ENCODE measurements around the gene SAE1. TPM values are rescaled to one million over a fixed set of nuclear protein-coding genes. Genes with fewer than 3 reads are reported as not detected.
A peak's percentile ranks its signal among the peaks of the same experiment; 100 is the strongest.

SAE1 gene
- total and polyA plus RNA-seq, 7 donors: 50.5 to 191 (median 109) TPM

DNA sequence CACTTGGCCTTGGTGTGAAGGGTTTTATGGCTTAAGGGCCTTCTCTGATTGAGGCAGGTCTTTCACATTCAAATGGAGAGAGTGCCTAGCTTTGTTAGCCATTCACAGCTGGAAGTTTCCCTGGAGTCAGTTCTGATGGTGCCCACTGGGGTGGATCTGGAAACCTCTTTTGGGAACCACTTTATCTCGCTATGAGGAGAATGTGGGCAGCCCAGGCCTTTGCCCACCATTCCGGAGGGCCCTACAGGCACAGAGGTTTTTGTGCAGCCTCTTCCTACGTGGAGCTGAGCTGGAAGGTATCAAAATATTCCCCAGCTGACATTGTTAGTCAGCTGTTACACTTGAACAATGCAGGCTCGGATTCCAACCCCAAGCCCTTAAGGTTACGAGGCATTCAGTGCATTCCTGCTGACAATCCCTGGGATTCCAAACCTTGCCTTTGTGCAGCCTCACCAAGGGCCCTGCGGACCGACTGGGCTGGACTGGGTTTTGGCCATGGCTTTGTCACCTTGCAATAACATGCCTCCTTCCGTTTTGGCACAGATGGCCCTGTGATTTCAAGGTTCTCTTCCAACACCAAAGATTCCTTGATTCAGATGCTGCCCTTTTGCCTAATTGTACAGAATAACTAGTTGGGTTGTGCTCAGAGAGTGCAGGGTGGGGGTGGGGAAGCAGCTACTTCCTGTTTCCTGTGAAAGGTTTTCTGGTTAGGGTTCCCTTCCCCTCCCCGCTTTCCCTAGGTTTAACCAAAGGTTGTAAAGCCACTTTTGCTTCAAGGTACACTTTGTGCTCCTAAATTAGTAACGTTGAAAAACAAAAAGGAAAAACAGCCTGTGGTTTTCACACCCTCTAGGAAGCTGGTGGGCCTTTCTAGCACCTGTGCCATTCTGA is 27.0 kb downstream of the SAE1 start:
- DNase-seq: peak; percentile 74
- Histone ChIP-seq H3K9me3 (no peaks in the 10 kb centered on the region), H3K4me3 (no peak overlapping the region), H3K4me1 (peaks cover 0 to 86% (median 81%) of the 10 kb centered on the region in 4 donors), H3K27ac (peak overlapping the region; percentile 80 to 89 (median 84)), H3K27me3 (no peaks in the 10 kb centered on the region), H3K36me3 (peaks cover 0 to 49% (median 5%) of the 10 kb centered on the region in 4 donors)
- WGBS, 2 donors: 11 to 35% methylated on average over 10 of the region's 10 CpGs
- intact Hi-C loops (cut with DNase I): loop anchor here (5.0 kb wide), 1 partner anchor 35 kb away; no protein-coding TSS in a partner anchor
- TF ChIP-seq, protein P1, sequence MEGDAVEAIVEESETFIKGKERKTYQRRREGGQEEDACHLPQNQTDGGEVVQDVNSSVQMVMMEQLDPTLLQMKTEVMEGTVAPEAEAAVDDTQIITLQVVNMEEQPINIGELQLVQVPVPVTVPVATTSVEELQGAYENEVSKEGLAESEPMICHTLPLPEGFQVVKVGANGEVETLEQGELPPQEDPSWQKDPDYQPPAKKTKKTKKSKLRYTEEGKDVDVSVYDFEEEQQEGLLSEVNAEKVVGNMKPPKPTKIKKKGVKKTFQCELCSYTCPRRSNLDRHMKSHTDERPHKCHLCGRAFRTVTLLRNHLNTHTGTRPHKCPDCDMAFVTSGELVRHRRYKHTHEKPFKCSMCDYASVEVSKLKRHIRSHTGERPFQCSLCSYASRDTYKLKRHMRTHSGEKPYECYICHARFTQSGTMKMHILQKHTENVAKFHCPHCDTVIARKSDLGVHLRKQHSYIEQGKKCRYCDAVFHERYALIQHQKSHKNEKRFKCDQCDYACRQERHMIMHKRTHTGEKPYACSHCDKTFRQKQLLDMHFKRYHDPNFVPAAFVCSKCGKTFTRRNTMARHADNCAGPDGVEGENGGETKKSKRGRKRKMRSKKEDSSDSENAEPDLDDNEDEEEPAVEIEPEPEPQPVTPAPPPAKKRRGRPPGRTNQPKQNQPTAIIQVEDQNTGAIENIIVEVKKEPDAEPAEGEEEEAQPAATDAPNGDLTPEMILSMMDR (IDR thresholded peaks at IDR 0.05): peak in 1 of 4 experiments; percentile 29
- no peak for TF ChIP-seq EP300 (IDR thresholded peaks at IDR 0.05)
- peak in 2 of 4 donors; percentile 12 to 14 for TF ChIP-seq POLR2AphosphoS5 (IDR thresholded peaks at IDR 0.05)
- TF ChIP-seq POLR2A (IDR thresholded peaks at IDR 0.05): no peak

DNA sequence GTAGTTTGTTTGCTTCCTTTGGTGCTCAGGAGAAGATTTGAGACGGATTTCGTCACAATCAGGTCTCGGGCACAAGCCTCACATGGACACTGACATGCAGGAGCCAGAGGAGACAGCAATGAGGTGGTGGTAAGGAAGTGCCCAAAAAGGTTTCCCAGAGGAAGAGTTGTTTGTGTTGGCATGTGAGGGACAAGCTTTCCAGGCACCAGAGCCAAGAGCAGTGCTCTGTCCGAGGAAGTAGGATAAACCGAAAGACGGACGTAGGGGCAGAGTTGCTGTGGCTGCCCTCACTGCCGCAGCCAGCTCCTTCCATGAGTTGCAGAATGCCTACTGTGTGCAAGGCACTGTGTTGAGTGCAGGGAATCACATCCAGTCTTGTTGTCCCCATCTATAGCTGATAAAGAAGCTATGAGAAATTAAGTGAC is 27.7 kb downstream of the SAE1 start:
- Histone ChIP-seq H3K27ac (peak overlapping the region; percentile 80 to 89 (median 84)), H3K4me3 (no peak overlapping the region), H3K36me3 (peaks cover 0 to 42% (median 5%) of the 10 kb centered on the region in 4 donors), H3K9me3 (no peaks in the 10 kb centered on the region), H3K4me1 (peaks cover 0 to 86% (median 80%) of the 10 kb centered on the region in 4 donors), H3K27me3 (no peaks in the 10 kb centered on the region)
- TF ChIP-seq, protein P1 (IDR thresholded peaks at IDR 0.05): no peak
- intact Hi-C loops (cut with DNase I): loop anchor here (5.0 kb wide), 1 partner anchor 34 kb away; no protein-coding TSS in a partner anchor
- WGBS, 2 donors: 23 to 47% methylated on average over 8 of the region's 8 CpGs
- DNase-seq: no peak

GRCh38 chr19:47158879-47159503 is 28.4 kb downstream of the SAE1 start:
- intact Hi-C loops (cut with DNase I): loop anchor here (5.0 kb wide), 1 partner anchor 33 kb away; no protein-coding TSS in a partner anchor
- Histone ChIP-seq H3K36me3 (peaks cover 0 to 36% (median 5%) of the 10 kb centered on the region in 4 donors), H3K9me3 (no peaks in the 10 kb centered on the region), H3K27me3 (no peaks in the 10 kb centered on the region), H3K4me3 (no peak overlapping the region), H3K4me1 (peaks cover 0 to 82% (median 75%) of the 10 kb centered on the region in 4 donors), H3K27ac (peak overlapping the region; percentile 80 to 89 (median 84))
- TF ChIP-seq POLR2AphosphoS5 (IDR thresholded peaks at IDR 0.05) (no peak), POLR2A (IDR thresholded peaks at IDR 0.05) (no peak)
- TF ChIP-seq, protein P1 (IDR thresholded peaks at IDR 0.05): no peak
- 58 to 63% methylated on average over 7 of the region's 7 CpGs for WGBS, 2 donors
- DNase-seq: no peak

- no peak for DNase-seq
- H3K27me3 ChIP-seq: no peaks in the 10 kb centered on the region
- peak overlapping the region; percentile 5 to 64 (median 44) for H3K27ac ChIP-seq
- intact Hi-C loops (cut with DNase I): no loop called here
- H3K36me3 ChIP-seq: peaks cover 0 to 30% (median 0%) of the 10 kb centered on the region in 4 donors
- TF ChIP-seq POLR2AphosphoS5 (IDR thresholded peaks at IDR 0.05) (no peak), EP300 (IDR thresholded peaks at IDR 0.05) (no peak), POLR2A (IDR thresholded peaks at IDR 0.05) (no peak)
- TF ChIP-seq, protein P1 (IDR thresholded peaks at IDR 0.05): no peak
- H3K4me3 ChIP-seq: no peak overlapping the region
- H3K4me1 ChIP-seq: peaks cover 0 to 55% (median 49%) of the 10 kb centered on the region in 4 donors
- 78% methylated on average over 3 of the region's 3 CpGs for WGBS, 2 donors
- H3K9me3 ChIP-seq: no peaks in the 10 kb centered on the region
Observed at GRCh38 chr19:47161876-47162489, 31.3 kb downstream of the SAE1 start.
